ENCODE results near the gene CALML5. TPM values are rescaled to one million over a fixed set of nuclear protein-coding genes. Genes with fewer than 3 reads are reported as not detected.
A peak's percentile ranks its signal among the peaks of the same experiment; 100 is the strongest.

CALML5 gene
- total RNA-seq, result not detected
- long read RNA-seq, result 0 reads

DNA sequence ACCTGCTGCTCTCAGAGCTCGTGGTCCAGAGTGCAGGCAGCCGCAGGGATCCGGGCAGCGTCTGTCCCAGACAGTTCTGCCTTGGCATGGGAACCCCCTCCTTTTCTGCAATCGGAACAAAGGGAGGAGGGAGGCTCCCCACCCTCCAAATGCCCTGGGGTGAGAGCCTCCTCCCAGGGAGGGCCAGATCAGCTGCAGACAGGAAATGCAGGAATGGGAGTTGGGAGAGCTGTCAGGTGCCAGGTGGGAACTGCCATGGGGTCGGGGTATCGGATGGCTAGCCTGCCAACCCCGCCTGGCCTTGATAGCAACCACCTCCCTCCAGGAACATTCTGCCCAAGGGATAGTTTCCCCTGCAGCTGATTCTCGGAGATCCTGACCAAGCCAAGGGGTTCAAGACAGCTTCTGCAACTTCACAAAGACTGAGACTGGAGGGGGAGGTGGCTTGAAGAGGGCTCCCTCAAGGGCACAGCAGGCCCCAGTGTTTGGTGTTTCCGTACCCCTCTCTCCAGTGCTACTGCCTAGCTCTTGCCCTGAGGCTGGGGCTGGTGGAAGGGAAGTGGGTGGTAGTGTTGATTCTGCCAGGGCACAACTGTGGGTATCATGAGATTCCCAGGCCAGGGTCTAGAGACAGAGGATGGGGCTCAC, at the start of gene CALML5:
Gene CALML5 (minus strand): TSS at position 78 of the 648 bp plus-strand sequence. CDS start 132 bp downstream, outside the sequence.
- DNase-seq, result no peak
- no peak for ATAC-seq

GRCh38 chr10:5547931-5548660, 48.7 kb upstream of the CALML5 start:
- peak in 1 of 2 donors; percentile 7 for ATAC-seq
- intact Hi-C loops (cut with DNase I), result loop anchor here in 1 of 2 donors (10.0 kb wide), 1 partner anchor 67 kb away; no protein-coding TSS in a partner anchor
- DNase-seq, result peak; percentile 33

More for the DNA sequence above, at the start of gene CALML5:
- intact Hi-C loops (cut with DNase I), result no loop called here

GRCh38 chr10:5547681-5547930, 48.2 kb upstream of the CALML5 start:
- intact Hi-C loops (cut with DNase I), result loop anchor here in 1 of 2 donors (10.0 kb wide), 1 partner anchor 67 kb away; no protein-coding TSS in a partner anchor
- DNase-seq (peak; percentile 21), ATAC-seq (no peak)

GRCh38 chr10:5546891-5547680, 47.7 kb upstream of the CALML5 start:
- intact Hi-C loops (cut with DNase I), result loop anchor here in 1 of 2 donors (10.0 kb wide), 1 partner anchor 68 kb away; no protein-coding TSS in a partner anchor
- DNase-seq (peak; percentile 7), ATAC-seq (no peak)

DNA sequence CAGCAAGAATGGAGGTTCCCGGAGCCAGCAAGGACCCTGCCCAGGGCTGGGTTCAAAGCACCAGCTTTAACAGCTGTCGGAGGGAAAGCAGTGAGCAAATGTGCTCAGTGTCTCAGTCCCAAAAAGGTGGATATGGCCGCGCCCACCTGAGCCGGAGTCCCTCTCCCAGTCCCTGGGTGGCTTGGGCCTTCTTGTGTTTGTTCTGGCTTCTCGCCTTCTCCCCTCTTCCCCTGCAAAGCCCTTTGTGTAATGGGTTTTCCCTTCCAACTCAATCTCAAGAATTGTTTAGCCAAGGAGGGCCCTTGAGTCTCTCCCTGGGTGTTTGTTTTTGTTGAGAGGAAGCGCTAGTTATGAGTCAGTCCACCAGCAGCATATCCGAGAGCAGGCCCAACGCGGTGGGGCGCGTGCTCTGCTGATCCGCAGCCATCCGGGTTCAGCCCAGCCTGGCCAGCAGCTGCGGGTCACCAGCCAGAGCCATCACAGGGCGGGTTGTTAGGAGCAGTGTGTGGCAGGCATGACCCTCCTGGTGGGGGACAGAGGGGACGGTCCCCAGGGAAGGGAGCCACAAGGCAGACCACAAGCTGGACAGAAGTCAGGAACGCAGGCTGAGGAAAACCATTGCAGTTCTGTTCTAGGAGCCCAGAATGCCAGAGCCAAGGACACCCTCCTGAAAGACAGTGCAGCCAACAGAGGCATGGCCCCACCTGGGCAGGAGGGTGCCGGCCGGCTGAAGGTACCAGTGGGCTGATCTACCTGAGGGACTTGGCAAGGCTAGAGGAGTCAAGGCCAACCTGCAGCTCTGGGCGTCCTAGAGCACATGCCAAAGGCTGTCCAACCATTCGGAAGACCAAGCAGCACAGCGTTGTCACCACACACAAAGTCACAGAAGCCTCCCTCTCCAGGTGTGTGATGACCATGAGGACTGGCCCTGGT, 46.7 kb upstream of the CALML5 start:
- DNase-seq (peak; percentile 72), ATAC-seq (peak; percentile 73 to 80)
- intact Hi-C loops (cut with DNase I), result loop anchor here in 1 of 2 donors (10.0 kb wide), 1 partner anchor 69 kb away; no protein-coding TSS in a partner anchor

DNA sequence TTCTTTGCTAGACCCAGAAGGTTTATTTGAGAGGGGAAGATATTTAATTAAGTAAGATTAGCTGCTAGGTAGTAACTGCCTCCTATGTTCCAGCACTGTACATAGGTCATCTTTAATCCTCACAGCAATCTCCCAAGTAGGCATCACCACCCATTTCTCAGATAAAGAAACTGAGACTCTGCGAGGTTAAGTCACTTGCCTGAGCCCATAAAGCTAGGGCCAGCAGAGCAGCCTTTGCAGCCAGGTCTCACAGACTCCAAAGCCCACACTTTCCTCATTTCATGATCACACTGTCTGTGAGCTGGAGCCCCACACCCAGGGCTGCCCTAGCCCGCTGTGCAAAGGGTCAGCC, 46.0 kb upstream of the CALML5 start:
- intact Hi-C loops (cut with DNase I), result loop anchor here in 1 of 2 donors (10.0 kb wide), 1 partner anchor 69 kb away; no protein-coding TSS in a partner anchor
- DNase-seq (no peak), ATAC-seq (peak; percentile 7 to 32)

GRCh38 chr10:5545011-5545410, 45.6 kb upstream of the CALML5 start:
- ATAC-seq, result no peak
- intact Hi-C loops (cut with DNase I), result loop anchor here in 1 of 2 donors (10.0 kb wide), 1 partner anchor 70 kb away; no protein-coding TSS in a partner anchor
- DNase-seq, result no peak

DNA sequence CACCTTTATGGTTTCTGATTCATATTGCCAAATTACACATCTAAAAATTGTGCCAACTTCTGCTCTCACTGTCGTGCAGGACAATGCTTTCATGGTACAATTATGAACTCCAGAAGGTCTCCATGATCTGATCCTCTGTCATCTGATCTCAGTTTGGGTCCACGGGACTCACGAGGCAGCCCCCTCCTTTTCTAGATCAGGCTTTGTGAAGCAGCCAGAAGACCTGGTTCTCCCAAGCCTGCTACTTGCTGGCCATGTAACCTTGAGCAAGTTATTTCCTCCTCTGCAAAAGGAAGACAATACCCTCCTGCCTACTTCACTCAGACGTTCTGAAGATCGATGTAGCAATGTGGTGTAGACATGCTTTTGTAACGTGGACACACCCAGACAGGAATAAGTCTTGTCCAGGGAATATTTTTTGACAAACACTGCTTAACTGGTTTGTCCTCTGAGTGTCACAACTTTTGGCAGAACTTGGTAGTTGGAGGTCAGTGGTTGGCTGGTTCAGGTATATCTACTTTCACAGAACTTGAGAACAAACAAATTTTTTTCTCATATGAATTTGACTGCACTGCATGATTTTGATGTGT, 44.9 kb upstream of the CALML5 start:
- ATAC-seq, result no peak
- intact Hi-C loops (cut with DNase I), result loop anchor here in 1 of 2 donors (10.0 kb wide), 1 partner anchor 70 kb away; no protein-coding TSS in a partner anchor
- DNase-seq, result no peak

- intact Hi-C loops (cut with DNase I), result loop anchor here in 1 of 2 donors (10.0 kb wide), 1 partner anchor 71 kb away; no protein-coding TSS in a partner anchor
- ATAC-seq (no peak), DNase-seq (no peak)
Observed at GRCh38 chr10:5543623-5544022, 44.3 kb upstream of the CALML5 start.

- intact Hi-C loops (cut with DNase I), result loop anchor here in 1 of 2 donors (10.0 kb wide), 1 partner anchor 73 kb away; no protein-coding TSS in a partner anchor
- ATAC-seq, result no peak
- no peak for DNase-seq
Observed at GRCh38 chr10:5542100-5542499, 42.7 kb upstream of the CALML5 start.

DNA sequence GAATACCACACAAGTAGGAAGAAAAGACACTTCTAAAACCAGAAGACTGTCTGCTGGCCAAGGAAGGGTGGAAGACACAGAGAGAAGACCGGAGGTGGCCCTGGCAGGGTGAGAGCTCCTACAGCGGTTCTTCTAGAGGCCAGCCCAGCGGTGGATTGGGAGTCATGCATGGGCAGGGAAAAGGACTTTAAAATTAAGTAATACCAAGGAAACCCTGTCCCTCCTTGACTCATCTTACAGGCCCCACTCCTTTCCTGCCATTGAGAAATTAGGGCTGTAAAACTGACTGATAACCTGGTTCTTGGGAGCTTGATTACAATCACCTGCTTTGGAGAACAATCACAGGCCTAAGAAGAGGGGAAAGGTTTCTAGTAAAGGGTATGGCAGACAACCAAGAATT, 41.5 kb upstream of the CALML5 start:
- ATAC-seq, result no peak
- DNase-seq, result no peak
- intact Hi-C loops (cut with DNase I), result loop anchor here in 1 of 2 donors (10.0 kb wide), 1 partner anchor 74 kb away; no protein-coding TSS in a partner anchor

GRCh38 chr10:5540080-5540479, 40.7 kb upstream of the CALML5 start:
- DNase-seq, result no peak
- intact Hi-C loops (cut with DNase I), result loop anchor here in 1 of 2 donors (10.0 kb wide), 1 partner anchor 75 kb away; no protein-coding TSS in a partner anchor
- no peak for ATAC-seq

DNA sequence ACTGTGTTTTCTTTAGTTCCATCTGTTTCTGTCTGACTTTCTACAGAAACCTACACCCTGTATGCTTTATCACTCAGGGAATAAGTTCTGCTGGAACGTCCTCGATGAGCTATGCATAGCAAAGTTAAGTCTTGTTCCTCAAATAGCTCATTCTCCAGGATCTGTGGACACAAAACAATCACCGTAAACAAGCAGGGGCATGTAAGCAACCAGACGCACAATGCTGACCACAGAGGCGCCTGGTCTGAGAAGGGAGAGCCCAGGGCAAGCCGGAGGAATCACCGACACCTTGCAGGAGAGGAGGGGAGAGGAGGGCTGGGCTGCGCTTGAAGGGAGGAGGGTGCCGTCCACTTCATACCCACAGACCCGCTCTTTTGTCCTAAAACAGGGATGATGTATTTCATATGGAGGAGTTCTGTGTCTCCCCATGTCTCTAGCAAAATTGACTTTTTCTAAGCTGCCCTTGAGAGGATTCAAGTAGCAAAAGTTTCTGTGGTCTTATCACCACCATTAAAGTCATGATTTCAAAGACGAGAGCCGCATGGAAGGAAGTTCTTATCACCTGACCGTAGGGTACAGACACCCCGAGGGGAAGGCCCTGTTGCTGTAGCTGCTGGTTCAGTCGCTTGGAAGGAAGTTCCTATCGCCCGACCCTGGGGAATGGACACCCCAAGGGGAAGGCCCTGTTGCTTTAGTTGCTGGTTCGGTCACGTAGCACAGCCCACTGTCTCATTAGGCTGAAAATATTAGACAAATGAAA, 39.7 kb upstream of the CALML5 start:
- ATAC-seq (no peak), DNase-seq (no peak)
- intact Hi-C loops (cut with DNase I), result no loop called here

- DNase-seq (no peak), ATAC-seq (no peak)
- intact Hi-C loops (cut with DNase I), result no loop called here
Observed at GRCh38 chr10:5538446-5538845, 39.1 kb upstream of the CALML5 start.

DNA sequence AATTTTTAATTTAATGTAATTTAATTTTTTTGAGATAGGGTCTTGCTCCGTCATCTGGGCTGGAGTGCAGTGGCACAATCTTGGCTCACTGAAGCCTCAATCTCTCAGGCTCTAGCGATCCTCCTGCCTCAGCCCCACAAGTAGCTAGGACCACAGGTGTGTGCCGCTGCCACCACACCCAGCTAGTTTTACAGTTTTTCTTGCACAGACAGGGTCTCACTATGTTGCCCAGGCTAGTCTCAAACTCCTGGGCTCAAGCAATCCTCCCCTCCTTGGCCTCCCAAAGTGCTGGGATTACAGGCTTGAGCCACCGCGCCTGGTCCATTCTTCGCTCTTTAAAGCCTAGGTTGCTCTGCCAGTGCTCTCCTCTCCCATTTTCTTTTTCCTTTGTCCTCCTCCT, 38.3 kb upstream of the CALML5 start:
- intact Hi-C loops (cut with DNase I), result no loop called here
- DNase-seq (no peak), ATAC-seq (no peak)

GRCh38 chr10:5536486-5537081, 37.2 kb upstream of the CALML5 start:
- intact Hi-C loops (cut with DNase I), result no loop called here
- no peak for DNase-seq
- ATAC-seq, result no peak
